ENCODE measurements around the gene PRAME.

The PRAME gene

DNA sequence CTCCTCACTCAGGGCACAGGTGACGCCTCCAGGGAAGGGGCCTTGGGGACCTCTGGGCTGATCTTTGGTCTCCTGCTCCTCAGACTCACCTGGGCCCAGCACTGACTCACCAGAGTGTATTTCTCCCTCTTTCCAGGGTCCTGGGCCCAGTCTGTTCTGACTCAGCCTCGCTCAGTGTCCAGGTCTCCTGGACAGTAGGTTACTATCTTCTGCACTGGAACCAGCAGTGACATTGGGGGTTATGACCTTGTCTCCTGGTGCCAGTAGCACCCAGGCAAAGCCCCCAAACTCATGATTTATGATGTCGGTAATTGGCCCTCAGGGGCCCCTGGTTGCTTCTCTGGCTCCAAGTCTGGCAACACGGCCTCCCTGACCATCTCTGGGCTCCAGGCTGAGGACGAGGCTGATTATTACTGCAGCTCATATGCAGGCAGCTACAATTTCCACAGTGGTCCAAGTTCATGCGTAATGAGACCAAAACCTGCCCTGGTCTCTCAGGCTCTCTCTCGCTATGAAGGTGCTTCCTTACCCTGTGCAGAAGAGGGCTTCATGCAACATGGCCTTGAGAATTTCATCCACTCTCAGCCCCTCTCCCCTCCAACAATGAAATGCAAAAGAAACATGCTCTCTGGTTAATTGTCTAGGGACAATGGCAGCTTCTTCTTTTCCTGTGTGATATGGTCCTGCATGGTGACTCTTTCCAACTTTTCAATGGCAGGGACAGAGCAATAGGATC is 21.0 kb upstream of the PRAME start:
- DNase-seq = no peak

DNA sequence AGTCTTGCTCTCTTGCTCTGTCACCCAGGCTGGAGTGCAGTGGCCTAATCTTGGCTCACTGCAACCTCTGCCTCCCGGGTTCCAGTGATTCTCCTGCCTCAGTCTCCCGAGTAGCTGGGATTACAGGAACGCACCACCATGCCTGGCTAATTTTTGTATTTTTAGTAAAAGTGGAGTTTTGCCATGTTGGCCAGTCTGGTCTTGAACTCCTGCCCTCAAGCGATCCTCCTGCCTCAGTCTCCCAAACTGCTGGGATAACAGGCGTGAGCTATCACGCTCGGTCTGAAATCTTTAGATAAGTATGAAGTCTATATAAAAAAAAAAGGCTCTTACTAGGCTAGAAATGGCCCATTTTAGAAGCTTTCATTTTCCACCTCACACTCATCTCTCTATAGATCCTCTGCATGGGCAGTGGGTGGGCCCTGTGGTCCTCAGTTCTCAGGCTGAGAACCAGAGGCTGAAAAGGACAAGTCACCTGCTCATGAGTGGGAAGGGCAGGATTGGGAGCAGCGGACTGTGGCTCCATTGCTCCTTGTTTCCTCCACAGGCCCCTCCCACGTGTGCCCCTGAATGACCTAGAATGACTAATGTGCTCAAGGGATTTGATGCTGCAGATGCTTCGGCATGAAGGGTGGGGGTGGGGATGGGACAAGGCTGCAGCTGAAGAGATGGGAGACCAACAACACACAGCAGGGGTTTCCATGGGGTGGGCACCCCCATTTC is 19.8 kb upstream of the PRAME start:
- no peak for DNase-seq

DNA sequence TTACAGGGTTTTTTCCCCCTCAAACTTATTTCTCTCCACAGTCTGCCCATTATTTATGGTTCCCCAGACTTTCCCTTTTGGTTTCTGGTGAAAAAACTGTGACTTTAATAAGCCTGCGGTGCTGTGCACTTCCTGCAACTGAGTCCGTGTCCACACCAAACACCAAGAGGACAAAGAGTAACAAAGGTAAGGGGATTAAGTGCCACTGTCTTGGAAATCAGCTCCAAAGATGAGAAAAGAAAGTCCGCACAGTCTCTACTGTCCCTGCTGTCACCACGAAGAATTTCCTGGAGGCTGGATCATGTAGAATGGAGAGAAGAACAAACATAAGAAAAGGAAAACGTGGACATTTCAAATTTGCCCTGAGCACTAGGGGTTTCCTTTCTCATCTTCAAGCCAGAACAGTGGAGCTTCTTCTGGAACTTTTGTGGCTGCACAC is 17.9 kb upstream of the PRAME start:
- DNase-seq = no peak

DNA sequence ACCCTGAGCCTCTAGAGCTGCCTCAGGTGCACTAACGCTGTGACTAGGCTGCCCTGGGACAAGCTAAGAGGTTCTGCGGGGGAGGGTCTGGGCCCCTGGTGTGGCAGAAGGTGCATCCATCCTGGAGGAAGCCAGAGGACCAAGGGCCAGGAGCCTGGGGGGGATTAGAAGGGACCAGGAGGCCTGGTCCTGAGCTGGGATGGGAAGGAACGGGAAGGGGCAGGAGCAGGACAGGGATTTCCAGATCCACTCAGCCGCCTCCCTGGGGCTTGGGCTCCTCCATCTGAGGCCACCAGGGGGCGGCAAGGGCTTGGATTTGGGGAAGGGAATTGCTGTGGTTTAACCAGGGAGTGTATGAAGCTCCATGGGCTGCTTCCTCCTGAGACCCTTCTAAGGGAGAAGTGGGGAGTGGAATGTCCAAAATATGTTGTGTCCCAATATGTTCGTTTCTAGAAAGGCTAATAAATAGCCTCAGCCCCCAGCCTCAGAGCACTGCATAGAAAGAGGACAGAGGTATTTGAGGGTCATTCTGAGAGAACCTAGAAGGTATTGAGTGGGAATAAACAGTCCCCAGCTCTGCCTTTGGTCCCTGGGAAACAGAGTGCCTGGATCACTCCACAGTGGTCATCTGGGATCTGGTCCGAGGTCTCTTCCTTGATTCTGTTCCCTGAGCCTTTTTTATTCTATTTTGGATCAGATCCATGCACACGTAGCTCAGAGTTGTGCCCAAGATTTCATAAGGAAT is 17.4 kb upstream of the PRAME start:
- peak; percentile 0 for DNase-seq

DNA sequence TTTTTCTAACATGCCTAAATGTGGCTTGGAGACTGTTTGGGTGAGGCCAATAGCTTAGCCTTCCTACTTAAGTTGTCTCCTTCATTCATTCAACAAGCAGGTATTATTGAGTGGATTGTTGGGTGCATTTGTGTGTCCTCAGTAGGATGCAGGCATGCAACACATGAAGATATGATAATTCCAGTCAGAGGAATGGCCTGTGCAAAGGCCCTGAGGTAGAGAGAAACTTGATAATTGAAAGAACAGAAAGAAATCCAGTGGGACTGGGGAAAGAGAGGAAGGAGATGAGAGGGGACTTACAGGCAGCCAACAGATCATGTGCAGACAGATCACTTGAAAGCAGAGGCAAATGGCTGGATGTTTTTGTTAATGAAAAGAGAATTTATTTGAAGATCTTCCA is 15.3 kb upstream of the PRAME start:
- no peak for DNase-seq

DNA sequence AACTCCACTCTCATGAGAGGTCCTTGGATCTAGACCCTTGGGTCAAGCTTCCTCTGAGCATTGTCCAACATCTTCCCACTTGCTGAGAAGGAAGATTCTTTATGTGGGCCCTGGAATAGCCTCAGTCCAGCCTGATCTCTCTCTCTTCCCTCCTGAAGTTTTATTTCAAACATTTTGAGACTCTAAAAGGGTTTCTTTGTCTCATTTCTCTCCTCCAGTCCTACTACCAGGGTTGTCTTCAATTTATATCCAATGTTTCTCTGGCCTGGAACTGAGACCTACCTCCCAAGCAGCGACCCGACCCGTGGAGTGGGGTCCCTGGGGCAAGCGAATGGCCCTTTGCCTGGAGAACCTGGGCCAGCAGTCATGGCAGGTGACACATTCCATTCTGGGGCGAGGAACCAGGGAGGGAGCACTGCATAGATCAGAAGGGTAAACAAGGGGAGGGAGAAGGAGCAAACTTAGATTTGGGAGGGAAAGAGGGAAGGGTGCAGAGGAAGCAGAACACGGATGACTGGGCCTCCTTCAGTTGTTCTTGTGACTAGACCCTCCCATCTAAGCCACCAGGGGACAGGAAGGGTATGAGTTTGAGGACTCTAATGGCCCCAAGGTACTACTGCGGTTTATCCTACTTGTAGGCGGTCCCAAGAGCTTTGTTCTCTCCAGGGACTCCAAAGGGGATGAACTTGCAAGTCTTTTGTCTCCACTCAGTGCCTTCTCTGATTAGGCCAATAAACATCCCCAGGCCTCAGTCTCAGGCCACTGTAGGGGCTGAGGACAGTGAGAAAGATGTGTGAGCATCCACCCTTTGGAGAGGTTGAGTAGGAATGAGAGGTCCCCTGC is 14.2 kb upstream of the PRAME start:
- DNase-seq = no peak

DNA sequence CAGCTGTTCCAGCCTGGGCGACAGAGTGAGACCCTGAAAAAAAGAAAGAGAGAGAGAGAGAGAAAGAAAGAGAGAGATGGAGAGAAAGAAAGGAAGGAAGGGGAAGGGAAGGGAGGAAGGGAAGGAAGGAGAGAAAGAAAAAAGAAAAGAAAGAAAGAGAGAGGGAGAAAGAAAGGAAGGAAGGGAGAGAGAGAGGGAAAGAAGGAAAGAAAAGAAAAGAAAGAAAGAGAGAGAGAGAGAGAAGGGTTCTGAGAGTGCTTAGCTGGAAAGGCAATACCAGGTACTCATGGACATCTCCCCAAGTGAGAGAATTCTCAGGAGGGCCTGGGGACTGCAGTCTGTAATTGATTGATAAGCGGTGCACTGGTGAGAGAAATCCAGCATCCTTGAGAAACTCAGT is 12.8 kb upstream of the PRAME start:
- DNase-seq = no peak

DNA sequence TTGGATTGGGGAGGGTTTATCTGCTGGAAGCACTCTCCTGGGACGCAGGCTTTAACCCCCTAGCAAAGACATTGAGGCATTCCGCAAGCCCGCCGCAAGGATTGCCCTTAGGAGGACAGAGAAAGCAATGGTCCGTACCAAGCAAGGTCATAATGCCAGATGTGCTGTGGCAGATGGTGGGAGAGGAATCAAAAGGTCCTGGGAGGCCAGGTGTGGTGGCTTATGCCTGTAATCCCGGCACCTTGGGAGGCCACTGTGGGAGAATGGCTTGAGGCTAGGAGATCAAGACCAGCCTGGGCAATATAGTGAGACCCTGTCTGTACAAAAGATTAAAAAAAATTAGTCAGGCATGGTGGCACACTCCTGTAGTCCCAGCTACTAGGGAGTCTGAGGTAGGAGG is 12.4 kb upstream of the PRAME start:
- no peak for DNase-seq

DNA sequence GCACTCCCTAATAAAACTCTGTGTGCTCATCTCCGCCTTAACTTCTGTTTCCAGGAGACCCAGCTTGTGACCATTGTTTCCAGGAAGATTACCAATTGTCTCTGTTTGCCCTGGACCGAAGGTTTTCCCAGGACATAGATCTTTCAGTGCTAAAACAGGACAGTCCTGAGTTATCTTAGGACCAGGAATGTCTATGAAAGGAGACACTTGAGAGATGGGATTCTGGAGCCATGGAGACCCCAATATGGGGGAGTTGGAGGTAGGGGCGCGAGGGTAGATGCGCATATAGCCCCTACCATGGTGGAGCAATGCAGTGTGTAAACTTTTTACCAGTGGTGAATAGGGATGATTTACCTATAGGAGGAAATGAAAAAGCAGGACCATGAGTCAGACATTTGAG is 10.2 kb upstream of the PRAME start:
- no peak for DNase-seq

DNA sequence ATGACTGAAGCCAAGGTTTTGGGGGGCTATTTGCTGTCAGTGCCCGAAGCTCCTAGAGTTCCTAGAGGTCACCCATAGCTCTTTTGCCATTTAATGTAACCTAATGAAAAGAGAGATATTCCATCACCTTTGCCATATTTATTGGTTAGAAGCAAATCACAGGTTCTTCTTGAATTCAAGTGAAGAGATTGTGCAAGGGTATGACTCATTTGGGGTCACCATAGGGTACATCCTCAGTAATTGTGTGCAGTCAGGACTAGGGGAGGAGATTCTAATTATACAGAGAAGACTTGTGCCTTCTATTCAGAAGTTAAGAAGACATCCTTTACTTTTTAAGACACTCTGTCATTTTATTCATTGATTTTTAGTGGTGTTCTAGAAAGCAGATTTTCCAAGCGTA is 6.9 kb upstream of the PRAME start:
- DNase-seq = no peak

DNA sequence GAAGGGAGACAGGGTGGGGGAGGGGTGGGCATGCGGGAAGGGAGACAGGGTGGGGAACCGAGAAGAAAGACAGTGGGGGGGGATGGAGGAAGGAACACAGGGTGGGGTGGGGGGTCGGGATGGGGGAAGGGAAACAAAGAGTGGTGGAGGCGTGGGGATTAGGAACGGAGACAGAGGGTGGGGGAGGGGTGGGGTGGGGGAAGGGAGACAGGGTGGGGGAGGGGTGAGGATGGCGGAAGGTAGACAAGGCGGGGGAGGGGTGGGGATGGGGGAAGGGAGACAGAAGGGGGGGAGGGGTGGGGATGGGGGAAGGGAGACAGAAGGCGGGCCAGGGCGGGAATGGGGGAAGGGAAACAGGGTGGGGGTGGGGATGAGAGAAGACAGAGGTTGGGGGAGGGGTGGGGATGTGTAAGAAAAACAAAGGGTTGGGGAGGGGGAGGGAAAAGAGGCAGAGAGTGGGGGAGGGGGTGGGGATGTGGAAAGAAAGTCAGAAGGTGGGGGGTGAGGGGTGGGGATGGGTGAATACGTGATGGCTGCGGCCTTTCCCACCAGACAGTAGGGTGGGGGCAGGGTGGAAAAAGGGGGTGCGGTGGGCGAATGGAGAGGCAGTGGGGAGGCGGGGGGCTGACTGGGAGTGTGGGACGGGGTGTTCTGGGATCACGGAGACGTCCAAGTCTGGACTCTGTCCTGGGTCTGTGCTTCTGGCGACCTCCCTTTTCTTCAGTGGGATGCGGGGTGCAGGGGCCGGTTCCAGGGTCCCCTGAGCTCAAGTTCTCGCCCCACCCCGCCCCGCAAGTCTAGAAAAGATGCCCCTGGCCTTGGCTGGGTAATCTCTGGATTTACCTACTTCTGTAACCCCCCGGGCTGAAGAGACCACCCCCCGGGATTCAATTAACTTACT is 744 bp downstream of the PRAME start:
- no peak for DNase-seq

DNA sequence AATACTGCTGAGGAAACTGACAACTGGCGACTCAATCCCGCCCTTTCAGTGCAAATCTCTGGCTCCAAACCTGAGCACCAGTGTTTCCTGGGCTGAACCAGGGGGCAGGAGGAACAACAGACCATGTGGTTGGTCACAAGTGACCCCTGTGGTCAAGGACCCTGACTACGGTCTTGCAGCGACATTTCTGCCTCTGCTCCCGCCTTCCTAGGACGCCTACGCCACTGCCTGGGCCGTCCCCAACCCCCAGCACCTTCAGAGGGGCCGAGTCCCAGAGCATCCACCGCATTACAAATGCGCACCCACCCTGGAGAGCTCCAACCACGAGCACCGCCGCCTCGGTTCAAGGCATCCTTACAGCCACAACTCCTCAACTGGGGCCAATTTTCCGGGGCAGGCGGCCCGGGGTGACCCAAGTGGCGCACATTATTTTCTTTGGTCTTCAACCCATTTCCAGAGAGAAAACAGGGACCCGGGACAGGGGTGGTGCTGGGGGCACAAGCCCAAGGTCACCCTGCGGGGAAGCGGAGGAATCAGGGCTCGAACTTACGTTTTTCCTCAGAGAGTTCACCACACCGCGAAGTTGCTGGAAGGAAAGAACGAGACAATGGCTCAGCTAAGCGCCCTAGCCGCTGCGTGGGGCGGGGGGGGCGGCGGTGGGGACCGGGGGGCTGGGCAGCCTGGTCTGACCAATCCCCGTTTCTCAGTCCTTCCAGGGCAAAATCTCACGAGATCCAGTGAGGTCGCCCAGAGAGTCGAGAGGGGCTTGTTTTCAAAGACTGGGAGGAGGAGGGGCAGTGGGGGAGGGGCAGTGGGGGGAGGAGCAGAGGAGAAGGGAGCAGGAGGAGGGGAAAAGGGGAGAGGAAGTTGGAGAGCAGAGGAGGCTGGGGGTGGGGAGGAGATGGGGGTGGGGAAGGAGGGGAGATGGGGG is 1.8 kb downstream of the PRAME start:
- no peak for DNase-seq

DNA sequence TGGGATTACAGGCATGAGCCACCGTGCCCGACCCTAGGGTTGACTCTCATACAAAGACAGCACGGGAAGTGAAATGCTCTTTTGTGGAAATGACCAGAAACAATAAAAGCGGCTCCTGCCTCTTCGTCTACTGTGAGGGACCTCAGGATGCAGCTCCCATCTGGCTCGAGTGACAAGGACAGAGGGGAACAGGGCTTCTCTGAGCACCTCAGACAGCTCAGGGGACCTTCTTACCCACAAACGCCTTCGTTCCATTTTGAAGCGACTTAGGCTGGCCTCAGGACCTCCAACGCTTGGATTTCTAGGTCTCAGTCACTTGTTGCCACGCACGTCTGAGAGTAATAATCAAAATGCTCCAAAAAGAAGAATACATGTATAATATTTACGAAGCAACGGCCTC is 2.5 kb downstream of the PRAME start:
- DNase-seq = no peak

DNA sequence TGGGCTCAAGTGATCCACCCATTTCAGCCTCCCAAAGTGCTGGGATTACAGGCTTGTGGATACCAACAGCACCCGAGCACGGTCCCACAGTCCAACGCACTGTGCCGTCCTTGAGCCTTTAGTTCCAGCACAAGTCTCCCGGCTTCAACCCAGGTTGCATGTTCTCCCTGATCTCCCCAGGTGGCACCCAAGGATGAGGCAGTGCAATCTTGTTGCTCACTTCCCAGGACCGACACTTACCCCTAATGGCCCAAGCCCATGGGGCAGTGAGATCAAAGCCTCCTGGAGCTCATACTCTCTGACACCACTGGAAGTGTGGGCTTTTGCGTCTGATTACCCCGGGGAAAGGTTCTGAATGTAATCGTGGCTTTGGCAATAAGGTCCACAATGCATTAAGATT is 3.5 kb downstream of the PRAME start:
- DNase-seq = no peak

DNA sequence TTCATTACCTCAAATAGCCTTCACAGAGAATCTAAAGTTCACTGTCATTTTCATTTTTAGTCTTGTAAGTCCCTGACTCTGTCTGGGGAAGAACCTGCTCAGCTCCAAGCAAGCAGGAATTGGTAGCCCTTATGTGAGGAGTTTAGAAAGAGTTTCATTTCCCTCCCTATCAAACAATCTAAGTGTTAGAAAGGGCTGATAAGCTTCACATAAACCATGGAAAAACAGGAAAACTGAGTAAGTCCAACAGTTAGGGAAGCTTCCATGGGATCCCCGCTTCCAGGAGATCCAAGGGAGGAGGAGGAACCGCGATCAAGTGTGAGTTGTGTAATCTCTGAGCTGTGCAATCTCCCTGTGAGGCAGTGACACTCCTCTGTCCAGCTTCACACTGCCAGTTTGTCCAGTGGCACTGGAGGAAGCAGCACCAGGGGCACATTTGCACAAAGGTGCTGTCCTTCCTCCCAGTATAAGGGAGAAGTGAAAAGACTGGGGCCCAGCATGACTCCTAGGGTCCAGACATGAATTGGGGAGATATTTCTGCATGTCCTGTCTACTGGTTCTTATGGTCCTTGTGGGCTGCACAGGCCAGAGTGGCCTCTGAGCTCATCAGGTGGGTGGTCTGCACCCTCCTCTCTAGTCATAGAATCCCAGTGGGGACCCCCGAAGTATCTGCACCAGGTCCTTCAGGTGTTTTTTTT is 4.3 kb downstream of the PRAME start:
- no peak for DNase-seq

DNA sequence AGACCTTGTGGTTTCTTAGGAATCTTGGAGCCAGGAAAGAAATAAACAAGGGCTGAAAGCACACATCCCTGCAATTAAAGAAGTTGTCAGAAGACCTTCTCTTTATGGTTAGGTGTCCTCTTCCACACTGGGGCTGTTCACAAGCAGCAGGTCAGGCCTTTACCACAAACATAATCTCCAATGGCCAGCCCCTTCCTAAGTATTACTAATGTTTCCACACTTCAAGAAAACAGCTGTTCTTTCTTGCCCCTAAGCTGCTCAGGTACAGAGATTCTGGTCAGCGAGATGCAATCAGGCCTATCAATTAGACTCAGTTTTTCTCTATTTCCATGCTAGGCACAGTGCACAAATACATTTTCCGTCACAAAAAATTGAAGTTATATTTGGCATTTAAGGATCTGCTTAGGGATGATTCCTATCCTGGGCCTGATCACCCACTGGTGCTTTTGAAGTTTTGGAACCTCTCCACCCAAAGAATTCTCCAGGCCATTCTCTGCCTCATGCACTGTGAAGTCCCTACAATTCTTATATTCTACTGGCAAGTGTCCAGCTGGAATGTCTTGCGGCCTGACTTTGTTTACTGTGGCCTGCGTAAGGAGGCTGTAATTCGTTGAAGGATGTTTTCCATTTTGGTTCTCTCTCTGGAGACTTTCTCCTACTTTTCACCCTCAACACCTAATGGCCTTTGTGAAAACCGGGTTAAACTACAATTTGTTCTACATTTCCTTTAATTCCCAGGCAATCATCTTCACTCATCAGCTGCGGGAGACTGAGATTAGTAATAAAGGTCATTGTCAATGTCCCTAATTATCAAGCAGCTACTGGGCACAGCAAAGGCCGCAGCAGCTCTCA is 5.1 kb downstream of the PRAME start:
- DNase-seq = no peak

DNA sequence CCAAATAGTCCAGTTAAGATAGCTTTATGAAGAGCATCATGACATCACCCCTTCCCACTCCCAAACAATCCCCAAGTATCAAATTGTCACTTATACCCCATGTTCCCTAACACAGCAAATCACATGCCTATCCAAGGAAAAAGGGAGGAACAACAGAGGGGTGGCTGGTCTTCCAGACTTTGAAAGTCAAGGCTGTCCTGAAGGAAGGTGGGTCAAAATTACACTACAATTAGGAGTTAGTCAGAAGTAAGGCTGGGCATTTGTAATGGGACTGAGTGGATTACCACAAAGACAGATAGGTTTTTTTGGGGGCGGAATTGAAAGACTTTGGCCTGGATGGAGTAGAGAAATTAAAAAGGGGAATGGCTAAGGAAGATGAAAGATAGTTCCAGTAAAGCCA is 5.9 kb downstream of the PRAME start:
- DNase-seq = no peak

DNA sequence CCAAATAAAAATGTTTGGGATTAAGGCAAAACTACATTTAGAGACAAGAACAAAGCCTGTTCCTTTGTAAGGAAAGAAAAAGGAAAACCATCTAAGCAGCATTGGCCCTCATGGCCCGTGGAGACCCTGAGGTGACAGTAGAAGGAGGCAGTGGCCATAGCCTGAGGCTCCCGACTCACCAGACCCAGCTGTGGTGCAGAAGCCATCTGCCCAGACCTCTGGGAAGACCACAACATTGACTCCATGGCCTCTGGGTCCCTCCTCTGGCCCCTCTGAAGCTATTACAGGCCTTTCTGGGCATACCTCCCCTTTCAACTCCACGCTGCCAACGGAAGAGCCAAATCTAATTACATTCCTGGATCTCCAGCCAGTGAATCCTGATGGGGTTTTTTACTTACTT is 6.4 kb downstream of the PRAME start:
- no peak for DNase-seq

DNA sequence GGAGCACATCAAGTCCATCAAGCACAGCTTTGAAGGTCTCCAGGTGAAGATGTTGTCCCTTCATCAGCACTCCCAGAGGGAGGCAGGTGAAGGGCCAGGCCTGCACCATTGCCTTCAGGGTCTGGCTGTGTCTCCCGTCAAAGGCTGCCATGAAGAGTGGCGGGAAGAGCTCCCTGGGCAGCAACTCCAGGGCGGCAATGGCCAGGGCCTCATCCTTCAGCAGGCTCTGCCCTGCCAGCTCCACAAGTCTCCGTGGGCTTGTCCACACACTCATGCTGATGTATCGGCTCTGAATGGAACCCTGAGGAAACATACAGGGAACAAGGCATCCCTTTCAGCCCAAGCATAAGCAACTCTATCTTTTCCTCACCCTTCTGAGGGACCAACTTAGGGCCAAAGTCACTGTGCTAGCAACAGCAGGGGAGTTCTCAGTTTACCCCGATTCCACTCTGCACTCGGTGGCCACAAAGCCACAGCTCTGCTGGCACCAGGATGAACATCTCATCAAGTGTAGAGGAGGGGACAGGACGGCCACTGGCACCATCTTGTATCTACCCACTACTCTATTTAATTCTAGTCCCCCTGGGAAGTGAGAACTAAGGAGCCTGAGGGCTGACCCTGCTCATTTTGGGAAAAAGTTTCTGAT is 8.2 kb downstream of the PRAME start:
- DNase-seq = no peak
